GM18505 (cell line): ENCODE measurements around the gene CDK15.

Experiments used
- ATAC-seq: cut with Tn5 transposase; IDR thresholded peaks from one replicate; pipeline ENCODE4 v1.9.1; 2021; ENCODE audit not compliant: unreplicated experiment
- POLR2A ChIP-seq: IDR thresholded peaks from 4 replicates; pipeline ENCODE4 v1.6.1; 2011; ENCODE audit warnings: borderline replicate concordance; ENCODE audit not compliant: insufficient read depth, insufficient read length; ENCODE audit errors: extremely low read depth

The CDK15 gene

DNA sequence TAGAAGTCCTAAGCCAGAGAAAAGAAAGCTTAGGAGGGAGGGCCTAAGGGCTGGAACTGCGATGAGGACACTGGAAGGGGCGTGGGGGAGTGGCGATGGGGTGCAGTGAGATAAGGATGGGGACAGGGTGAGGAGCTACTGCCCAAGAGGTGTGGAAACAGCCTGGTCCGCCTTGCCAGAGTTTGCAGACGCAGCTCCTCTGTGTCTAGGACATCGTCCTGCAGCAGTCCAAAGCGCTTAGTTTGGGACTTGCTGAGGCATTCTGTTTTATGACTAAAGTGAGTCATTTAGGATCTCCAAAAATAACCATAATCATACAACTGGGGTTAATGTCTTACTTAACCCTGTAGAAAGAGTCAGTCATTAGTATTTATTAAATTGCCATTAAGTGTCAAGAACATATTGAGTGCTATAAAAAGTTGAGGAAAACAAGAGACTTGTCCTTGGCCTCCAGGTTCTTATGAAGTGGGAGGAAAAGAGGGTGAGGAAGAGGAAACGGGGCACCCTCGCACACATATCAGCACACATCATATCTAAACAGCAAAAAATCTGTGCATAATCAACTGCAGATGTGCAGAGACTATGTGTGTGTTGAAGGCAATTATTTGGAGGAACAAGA lies 74.8 kb downstream of the CDK15 start:
- no peak for ATAC-seq

DNA sequence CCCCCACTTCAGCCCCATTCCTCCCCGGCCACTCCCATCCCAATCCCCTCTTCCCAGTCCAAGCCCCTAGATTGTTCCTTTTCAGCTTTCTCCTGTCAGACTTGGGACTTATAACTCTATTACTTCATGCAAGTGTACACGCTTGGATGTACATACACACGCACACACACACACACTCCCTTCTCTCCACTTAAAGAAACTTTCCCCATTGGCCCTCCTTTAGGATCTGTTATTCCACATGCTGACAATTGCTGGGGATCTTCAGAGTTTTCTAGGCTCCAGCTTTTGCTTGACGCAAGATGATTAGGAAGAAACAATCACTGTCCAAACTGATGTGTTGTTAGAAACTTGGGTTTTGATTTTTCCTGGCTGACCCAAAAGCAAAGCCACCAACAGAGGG lies 75.4 kb downstream of the CDK15 start:
- no peak for TF ChIP-seq POLR2A
- ATAC-seq = no peak

More for the DNA sequence above, 74.8 kb downstream of the CDK15 start:
- TF ChIP-seq POLR2A = no peak

DNA sequence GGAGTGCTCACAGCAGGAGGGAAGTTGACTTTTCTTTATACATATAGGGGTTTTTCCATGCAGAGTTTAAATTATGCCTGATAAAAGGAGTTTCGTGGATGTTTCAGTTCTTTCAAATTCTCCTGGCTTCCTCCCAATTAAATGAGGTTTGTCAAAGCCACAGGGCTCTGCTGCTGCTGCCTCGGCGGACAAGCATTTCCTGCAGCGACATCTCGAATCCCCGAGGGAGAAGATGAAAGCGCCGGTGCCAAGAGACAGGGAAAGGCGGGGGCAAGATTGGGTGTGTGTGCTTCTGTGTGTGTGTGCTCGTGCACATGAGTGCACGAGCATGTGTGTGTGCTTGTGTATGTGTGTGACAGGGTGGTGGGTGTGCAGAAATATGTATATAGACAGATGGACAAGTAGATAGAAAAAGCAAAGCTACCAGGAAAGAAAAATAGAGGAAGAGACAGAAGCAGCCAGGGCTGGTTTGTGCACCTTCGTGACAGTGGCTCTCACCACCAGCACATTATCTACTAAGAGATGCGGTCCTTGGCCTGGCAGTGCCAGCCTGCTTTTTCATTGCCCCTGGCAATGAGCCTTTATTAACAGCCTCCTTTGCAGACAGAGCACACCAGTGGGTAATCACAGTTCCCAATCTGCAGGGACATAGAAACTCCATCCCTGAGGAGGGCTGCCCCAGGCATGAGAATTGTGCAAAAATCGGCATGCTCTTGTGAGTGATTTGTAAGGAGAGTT lies 76.2 kb downstream of the CDK15 start:
- ATAC-seq = no peak

DNA sequence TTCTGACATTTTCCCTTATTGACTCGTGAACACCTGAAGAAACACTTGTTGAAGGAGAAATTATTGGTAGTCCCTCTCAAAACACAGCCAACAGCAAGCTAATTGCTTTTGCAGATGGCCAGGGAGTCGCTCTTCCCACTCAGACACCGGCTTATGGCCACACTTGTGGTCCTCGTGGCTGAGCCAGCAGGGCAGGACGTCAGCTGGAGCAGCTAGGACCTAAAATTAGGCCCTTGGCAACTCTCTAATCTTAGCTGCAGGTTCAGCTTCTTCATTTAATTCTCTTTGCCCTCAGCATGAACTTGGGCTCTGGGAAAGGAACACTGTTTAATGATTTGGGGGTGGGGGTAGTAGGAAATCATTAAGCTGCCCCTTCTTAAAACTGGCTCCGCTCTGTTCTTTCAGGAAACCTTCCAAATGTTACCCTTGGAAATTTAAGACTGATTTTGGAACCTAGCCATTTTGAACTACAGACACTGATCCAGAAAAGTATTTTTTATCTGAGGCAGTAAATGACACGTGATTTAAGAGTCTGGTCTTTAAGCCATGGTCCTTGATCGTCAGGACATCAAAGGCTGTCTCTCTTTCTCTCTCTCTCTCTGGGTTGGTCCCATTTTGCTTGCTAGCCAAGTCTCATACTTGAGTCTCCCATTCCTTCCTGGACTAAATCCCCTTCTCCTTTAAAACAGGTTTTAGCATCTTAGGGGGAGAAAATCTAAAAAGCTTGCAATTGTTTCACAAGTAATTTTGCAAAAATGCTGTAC lies 77.5 kb downstream of the CDK15 start:
- no peak for TF ChIP-seq POLR2A
- no peak for ATAC-seq

More for the DNA sequence above, 76.2 kb downstream of the CDK15 start:
- TF ChIP-seq POLR2A = no peak

DNA sequence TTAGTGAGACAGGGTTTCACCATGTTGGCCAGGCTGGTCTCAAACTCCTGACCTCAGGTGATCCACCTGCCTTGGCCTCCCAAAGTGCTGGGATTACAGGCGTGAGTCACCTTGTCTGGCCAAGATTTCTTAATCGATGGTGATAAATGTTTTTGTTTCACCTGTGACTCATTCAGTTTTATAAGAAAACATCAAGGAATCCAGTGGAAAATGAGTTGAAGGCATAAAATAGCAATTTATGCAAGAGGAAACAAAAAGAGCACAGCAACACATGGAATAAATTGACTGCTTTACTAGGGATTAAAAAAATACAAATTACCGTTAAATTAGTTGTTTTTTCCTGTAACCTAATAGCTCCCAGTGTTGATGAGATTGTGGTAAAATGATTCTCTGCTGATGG lies 80.2 kb downstream of the CDK15 start:
- no peak for ATAC-seq
- TF ChIP-seq POLR2A = no peak

DNA sequence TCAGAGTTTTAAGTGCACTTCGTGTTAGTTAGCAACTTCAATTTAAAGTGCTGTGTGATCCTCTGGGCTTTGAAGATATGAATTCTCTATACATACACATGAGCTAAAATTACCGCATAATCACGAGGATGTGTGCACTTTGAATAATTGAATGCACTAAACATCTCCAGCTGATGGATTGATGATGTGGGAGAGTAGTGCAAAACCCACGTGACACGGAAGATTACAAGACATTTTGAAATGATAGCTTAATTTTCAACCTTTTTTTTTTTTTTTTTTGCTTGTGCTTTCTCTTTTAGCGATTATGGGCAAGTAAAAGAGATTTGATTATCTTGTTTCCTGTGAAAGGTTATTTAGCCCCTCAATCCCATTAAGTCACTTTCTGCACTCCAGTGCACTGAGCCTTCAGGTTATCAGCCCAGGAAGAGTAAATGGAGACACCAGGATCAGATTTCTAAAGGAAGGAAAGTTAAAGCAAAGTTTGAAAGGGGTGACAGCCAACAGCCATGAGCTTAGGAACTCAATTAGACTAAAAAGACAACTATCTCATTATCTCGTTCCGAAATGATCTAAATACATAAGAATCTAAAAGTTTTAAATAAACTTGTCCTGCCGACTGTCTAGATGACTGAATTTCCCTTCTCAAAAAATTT lies 81.6 kb downstream of the CDK15 start:
- ATAC-seq = no peak
- no peak for TF ChIP-seq POLR2A

DNA sequence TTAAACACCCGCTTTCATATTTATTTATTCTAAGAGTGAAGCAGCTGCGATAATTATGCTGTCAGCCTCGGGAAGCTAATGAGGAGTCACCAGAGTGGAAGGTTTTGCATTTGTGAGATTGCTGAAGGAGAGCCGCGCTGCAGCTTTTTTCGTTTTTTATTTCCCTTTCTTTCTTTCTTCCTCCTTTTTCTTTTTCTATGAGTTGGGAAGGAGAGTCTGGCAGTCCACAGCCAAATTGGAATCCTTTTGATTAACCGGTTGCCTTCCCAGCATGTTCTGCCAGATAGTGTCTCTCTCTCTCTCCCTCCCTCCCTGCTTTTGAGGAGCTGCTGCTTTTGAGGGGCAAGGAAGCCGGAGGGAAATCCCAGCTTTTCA lies 82.1 kb downstream of the CDK15 start:
- ATAC-seq = no peak
- no peak for TF ChIP-seq POLR2A

DNA sequence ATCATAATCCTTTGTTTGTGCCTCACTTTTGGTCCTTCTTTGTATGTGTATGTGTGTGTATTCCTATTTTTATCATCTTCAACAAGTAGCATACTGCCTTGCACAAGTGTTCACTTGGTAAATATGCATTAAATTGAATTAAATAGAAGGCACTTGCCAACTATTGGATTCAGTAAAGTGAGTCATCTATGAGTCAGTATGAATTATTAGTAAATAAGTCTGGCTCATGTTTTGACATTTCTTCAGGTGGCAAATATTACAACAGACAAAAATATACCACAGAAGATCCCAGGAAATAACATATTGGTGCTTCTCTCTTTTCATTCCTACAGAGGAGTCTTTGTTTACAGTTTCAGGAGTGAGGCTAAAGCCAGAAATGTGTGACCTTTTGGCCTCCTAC lies 84.1 kb downstream of the CDK15 start:
- no peak for ATAC-seq
- TF ChIP-seq POLR2A = no peak

DNA sequence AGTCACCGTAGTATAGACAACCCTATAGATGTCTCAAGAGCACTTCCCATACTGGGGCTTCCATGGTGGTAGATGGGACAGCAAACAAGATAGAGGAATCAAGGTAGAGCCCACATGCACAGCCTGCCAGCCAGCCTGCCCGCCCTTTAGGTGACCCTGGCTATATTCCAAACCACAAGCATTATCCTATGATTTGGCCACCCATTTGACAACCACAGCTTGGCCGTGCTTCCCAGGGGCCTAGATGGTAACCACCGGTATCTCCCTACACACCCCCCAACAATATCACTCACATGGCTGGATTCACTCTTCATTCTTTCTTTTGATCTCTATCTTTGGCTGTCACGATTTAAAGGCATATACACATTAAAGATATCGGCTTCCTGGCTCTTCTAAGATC lies 85.3 kb downstream of the CDK15 start:
- ATAC-seq = no peak
- no peak for TF ChIP-seq POLR2A

DNA sequence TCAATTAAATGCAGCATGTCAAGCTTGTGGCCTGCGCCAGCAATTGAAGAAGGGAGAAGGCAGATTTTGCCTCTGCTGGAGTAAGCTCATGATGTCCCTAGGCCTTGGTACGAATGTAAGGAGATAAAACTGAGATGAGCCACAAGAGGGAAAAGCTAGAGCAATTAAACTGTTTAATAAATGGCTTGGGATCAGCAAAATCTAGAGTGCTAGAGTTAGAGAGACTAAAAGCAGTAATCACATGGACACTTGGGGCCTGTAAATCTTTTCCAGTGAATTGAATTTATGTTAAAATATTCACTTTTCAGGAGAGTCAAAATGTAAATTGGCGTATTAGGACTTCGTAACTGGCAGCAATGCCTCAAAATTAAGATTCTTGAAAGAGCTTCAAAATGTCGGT lies 86.2 kb downstream of the CDK15 start:
- TF ChIP-seq POLR2A = no peak
- ATAC-seq = no peak

DNA sequence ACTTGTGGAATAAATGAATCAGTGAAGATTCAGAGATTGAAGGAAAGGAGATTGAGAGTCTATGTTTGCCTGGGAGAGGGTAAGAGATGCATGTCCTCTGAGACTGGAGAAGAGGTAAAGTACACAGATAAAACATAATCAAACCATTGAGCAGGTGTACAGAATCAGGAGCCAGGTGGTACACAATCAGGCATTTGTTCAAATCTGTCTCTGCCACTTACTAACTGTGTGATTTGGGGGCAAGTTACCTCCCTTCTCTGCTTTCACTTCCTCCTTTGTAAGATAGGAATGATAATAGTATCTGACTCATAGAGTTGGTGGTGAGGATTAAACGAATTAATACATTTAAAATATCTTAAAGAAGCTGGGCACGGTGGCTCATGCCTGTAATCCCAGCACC lies 94.0 kb downstream of the CDK15 start:
- no peak for TF ChIP-seq POLR2A
- ATAC-seq = peak; percentile 77

DNA sequence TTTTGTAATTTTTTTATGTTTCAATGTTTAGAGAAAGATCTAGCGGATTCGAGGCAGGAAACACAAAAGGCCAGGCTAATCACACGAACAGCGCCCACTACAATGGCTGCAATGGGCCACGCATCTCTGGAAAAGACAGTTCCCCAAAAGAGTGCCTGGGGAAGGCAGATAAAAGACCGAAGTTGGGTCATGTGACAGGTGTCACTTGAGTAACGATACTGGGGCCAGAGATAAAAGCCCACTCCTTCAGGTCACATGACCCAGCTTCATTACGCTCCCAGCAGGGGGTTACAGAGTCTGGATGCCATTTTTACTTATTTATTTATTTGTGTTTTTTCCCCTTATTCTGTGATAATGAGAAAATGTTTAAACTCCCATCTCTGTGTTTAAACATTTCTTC lies 95.4 kb downstream of the CDK15 start:
- no peak for ATAC-seq
- TF ChIP-seq POLR2A = no peak
